DLD1 (cell line): ENCODE measurements around the gene ID4.
"Not testable (repeated sequence)": the region's sequence is repeated elsewhere in the genome, so short reads cannot be mapped to it uniquely, and the experiment has no call there.

Source experiments
- in situ Hi-C: cut with HindIII; loops from 2 replicates; pipeline ENCODE4 v1.10.0; 2017; ENCODE audit warnings: low sequenced_read_pairs

Gene ID4

DNA sequence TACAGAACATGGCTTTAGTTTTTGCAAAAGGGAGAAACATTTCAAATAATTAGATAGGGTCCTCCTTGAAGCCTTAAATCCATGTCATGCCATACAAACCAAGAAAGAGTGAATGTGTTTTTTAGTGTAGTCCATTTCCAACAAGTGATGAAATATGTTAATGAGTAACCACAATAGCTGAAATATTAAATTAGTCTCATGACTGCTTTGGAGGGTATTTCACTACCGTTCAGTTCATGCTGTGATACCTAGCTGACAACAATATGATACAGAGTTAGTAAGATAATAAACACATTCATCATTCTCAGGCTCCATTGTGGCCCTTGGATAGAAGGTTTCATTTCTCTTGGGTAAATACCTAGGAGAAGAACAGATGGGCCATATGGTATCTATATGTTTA is 5.8 kb upstream of the ID4 start:
- in situ Hi-C loops: no loop called here

- in situ Hi-C loops: no loop called here
These were observed 3.2 kb upstream of the ID4 start for GRCh38 chr6:19833947-19834346.

- in situ Hi-C loops: no loop called here
These were observed 2.3 kb upstream of the ID4 start for GRCh38 chr6:19834858-19835257.

DNA sequence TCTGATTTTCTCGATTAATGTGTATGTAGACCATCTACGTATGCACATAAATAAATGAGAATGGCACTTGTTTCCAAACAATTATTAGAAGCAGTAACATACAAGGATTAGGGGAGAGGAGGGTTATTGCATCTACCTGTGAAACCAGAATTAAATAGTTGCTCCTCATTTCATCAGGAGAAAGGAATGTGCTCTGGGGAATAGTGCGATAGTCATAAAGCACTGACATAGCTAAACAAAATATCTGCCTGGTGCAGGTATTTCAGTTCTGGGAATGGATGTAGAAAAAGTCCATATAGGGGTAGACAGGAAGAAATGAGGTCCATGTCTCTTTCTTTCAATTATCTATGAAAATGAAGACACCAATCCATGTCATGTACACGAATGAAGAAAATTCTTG is 1.6 kb upstream of the ID4 start:
- in situ Hi-C loops: no loop called here

- in situ Hi-C loops: no loop called here
These were observed 606 bp downstream of the ID4 start for GRCh38 chr6:19837511-19838441.

- in situ Hi-C loops: no loop called here
These were observed 1.5 kb downstream of the ID4 start for GRCh38 chr6:19838442-19839236.

DNA sequence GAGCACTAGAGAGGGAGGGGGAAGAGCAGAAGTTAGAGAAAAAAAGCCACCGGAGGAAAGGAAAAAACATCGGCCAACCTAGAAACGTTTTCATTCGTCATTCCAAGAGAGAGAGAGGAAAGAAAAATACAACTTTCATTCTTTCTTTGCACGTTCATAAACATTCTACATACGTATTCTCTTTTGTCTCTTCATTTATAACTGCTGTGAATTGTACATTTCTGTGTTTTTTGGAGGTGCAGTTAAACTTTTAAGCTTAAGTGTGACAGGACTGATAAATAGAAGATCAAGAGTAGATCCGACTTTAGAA is 2.0 kb downstream of the ID4 start:
- in situ Hi-C loops: no loop called here

- in situ Hi-C loops: no loop called here
These were observed 2.6 kb downstream of the ID4 start for GRCh38 chr6:19839788-19840187.

DNA sequence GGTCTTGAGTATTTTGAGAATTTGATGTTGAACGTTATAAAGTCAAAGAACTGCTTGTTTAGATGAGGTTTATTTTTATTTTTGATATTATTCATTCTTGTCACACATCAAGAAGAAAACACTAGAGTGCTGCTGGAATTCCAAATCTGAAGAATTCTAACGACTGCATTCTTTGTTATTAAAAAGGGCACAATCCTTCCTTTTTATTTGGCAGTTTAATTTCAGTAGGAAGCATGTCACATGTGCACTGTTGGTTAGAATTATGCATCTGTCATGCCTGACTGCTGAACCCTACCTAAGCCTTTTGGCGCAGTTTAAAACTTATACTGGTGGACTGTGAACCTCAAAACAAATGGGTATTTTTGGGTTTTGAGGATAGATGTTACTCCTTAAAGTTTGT is 4.0 kb downstream of the ID4 start:
- in situ Hi-C loops: no loop called here

- in situ Hi-C loops: no loop called here
These were observed 5.0 kb downstream of the ID4 start for GRCh38 chr6:19842030-19842615.

- in situ Hi-C loops: no loop called here
These were observed 7.5 kb downstream of the ID4 start for GRCh38 chr6:19844689-19845088.

- in situ Hi-C loops: no loop called here
These were observed 8.3 kb downstream of the ID4 start for GRCh38 chr6:19845266-19846041.

DNA sequence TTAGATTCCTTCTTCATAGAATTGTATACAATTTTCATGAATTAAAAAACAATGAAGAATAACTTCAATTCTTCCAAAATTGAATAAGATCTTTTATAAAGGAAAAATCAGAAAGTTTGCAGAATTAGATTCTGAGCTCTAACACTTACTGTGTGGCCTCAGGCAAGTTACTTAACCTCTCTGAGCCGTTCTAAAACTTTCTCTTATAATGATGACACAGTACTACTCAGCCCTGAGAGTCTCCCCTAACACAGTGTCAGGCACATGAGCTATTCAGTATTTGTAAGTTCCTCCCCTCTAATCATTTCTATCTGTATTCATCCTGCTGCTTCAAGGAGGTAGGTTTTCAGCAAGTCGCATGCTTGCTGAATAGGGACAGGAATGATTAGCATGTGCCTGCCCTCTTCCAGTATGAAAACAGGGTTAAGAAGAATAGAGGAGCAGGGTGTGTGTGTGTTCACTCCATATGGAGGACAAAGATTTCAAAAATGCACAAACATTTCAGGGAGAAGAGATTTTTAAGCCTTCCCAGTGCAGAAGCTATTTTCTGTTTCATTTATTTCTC is 11.4 kb downstream of the ID4 start:
- in situ Hi-C loops: no loop called here

- in situ Hi-C loops: no loop called here
These were observed 12.0 kb downstream of the ID4 start for GRCh38 chr6:19849196-19849595.

- in situ Hi-C loops: no loop called here
These were observed 12.6 kb downstream of the ID4 start for GRCh38 chr6:19849755-19850154.

GRCh38 chr6:19851241-19852089 is 14.3 kb downstream of the ID4 start:
- in situ Hi-C loops: no loop called here

GRCh38 chr6:19852090-19852457 is 14.9 kb downstream of the ID4 start:
- in situ Hi-C loops: no loop called here

GRCh38 chr6:19852927-19853326 is 15.8 kb downstream of the ID4 start:
- in situ Hi-C loops: no loop called here

GRCh38 chr6:19854421-19855015 is 17.3 kb downstream of the ID4 start:
- in situ Hi-C loops: not testable (repeated sequence)

GRCh38 chr6:19855536-19855935 is 18.4 kb downstream of the ID4 start:
- in situ Hi-C loops: no loop called here
